GM10266 (cell line): ENCODE results near the gene WDFY2.

Experiments
- DNase-seq: peaks from one replicate; pipeline ENCODE4 v3.0.0; 2012; ENCODE audit errors: extremely low spot score
- TF ChIP-seq, protein P1 (sequence below): IDR thresholded peaks from 2 replicates; pipeline ENCODE4 v1.5.1; 2012; ENCODE audit warnings: mild to moderate bottlenecking, low read depth; ENCODE audit not compliant: control insufficient read depth, insufficient read depth; ENCODE audit errors: missing control alignments

The WDFY2 gene

DNA sequence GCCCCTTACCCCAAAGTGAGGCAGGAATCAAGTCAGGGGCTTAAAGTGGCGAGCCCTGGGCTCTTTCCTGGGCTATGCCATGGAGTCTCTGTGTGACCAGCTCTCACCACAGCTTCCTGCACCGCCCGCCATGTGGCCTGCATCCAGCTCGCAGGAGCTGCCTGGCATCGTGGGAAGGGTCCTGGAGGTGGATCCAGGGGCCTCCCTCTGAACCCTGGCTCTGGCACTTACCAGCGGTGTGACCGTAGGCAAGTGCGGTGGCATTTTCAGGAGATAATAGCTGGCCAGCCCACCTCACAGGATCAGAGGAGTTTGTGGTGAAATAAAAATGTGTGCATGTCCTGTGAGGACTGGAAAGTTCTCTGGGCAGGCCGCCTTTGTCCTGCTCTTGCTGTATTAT lies 193.7 kb downstream of the WDFY2 start:
- TF ChIP-seq, protein P1, sequence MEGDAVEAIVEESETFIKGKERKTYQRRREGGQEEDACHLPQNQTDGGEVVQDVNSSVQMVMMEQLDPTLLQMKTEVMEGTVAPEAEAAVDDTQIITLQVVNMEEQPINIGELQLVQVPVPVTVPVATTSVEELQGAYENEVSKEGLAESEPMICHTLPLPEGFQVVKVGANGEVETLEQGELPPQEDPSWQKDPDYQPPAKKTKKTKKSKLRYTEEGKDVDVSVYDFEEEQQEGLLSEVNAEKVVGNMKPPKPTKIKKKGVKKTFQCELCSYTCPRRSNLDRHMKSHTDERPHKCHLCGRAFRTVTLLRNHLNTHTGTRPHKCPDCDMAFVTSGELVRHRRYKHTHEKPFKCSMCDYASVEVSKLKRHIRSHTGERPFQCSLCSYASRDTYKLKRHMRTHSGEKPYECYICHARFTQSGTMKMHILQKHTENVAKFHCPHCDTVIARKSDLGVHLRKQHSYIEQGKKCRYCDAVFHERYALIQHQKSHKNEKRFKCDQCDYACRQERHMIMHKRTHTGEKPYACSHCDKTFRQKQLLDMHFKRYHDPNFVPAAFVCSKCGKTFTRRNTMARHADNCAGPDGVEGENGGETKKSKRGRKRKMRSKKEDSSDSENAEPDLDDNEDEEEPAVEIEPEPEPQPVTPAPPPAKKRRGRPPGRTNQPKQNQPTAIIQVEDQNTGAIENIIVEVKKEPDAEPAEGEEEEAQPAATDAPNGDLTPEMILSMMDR, result no peak

DNA sequence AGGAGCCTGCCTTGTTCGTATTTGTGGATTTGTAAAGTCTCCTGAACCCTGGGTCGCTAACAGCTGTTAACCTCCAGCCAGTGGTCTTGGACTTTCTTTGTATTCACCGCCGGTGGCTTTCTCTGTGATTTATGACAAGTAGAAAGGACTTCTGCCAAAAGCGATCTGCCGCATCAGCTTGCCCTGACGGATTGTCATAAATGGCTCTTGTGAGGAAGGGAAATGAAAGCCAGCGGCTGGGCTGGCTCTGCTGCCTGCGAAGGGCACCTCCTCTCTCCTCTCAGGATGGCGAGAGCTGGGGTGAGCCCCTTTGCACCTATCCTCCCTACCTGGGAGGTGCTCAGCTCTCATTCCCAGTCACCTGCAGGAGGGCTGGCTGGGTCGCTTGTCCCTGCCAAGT lies 194.1 kb downstream of the WDFY2 start:
- TF ChIP-seq, protein P1, result no peak
- no peak for DNase-seq

More for the DNA sequence above, 193.7 kb downstream of the WDFY2 start:
- DNase-seq, result no peak

DNA sequence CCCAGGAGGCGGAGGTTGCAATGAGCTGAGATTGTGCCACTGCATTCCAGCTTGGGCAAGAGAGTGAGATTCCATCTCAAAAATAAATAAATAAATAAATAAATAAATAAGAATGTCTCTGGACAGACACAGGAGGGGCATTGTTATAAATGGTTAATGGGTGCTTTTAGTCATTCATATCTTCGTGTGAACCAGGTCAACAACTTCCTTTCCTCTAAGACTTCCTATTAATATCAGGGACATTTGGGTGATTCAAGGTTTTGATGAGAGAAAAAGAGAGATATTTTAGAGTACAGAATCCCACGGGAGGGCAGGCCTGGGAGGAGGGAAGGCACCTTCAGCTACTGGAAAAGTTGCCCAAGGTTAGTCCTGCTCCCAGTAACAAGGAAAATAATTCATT lies 195.8 kb downstream of the WDFY2 start:
- TF ChIP-seq, protein P1, result no peak
- DNase-seq, result no peak

DNA sequence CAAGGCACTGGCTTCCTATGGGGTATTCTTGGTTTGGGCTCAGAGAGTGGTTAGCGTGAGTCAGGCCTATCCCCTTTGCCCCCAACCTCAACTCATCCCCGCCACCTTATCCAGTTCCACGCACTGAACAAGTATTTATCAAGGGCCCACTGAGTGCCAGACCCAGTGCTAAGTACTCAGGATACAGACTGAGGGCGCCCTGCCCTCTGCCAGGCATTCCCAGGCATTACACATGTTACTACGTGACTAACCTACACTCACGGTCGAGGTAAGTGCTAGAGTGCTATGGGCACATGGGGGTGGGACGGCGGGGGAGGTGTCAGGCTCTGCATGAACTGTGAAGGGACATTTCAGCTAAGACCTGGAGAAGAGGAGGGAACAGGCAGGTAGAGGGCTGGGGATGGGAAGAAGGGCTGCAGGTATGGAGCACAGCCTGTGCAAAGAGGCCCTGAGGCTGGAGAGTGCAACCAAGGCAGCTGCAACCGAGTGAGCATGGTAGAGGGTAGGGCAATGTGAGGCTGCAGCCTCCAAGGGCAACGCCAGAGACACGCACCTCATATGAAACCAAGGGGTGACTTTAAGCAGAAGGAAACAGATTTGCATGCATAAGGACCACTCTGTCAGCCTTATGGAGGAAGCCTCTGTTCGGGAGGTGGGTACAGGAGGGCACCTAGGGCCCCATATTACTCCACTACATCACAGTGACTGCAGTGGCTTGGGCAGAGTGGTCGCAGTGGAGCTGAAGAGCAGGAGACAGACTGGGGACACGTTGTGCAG lies 197.2 kb downstream of the WDFY2 start:
- TF ChIP-seq, protein P1, result peak; percentile 41
- peak; percentile 39 for DNase-seq

DNA sequence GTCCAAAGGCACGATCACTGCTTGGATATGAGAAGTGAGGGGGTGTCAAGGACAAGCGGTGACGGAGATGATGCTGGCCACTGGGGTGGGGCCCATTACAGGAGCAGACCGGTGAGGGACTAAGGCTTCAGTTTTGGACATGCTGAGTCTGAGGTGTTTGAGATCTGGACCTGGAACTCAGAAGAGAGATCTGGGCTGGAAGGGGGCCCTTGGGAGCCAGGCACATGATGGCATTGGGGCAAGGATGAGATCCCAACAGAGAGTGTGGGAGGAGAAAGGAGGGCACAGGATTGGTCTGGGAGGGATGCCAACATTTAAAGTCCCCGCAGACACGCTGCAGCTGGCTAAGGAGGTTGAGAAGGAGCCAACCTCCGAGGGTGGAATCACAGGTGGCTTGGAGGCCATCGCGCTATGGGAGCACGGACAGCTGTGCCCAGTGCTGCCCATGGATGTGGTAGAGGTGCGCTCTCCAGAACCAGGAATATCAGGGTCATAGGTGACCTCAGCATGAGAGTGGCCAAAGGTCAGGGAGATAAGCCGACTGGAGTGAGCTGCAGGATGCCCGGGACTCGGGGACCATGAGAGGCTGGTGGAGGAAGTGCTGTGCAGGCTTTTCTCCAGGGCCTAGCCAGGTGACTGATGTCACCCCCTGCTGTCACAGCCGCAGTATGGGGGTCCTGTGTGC lies 197.9 kb downstream of the WDFY2 start:
- DNase-seq, result no peak
- TF ChIP-seq, protein P1, result no peak

DNA sequence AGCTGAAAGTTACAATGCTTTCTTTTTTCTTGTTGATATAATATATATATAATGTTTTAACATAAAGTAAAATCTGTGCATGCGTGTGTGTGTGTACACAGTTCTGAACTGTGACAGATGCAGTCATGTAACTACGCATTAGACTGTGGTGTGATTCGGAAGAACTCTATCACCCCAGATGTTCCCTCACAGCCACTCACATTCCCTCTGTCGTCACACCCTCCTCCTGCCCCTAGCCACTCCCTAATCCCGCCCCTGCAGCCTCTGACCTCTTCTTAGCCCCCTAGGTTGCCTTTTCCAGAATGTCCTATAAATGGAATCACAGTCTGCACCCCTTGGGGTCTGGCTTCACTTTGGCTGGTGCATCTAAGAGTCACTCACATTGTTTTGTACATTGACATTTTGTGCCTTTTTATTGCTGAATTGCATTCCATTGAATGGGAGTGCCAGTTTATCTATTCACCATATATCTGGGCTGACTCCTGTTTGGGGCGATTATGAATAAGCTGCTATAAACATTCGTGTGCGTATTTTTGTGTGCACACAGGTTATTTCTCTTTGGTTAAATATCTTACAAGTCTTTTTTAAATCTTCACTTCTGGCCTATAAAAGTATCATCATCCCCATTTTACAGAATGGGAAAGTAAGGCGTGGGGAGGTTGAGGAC lies 199.3 kb downstream of the WDFY2 start:
- TF ChIP-seq, protein P1, result no peak
- DNase-seq, result no peak
